IPS-20b (cell line): Measurements from ENCODE around the gene GOLGA8J.
"Not testable (repeated sequence)": the region's sequence is repeated elsewhere in the genome, so short reads cannot be mapped to it uniquely, and the experiment has no call there.

Experiments used
- H3K27ac ChIP-seq: one replicate; pipeline ENCODE4 v1.5.1; 2013; ENCODE audit warnings: low read length
- H3K27me3 ChIP-seq: 2 replicates; pipeline ENCODE4 v1.6.1; 2013; ENCODE audit warnings: mild to moderate bottlenecking, low read length, inconsistent platforms; ENCODE audit not compliant: insufficient read depth
- H3K36me3 ChIP-seq: 2 replicates; pipeline ENCODE4 v1.6.1; 2013; ENCODE audit warnings: low read depth, mild to moderate bottlenecking, inconsistent platforms, low read length, moderate library complexity; ENCODE audit not compliant: insufficient read depth
- H3K4me1 ChIP-seq: 2 replicates; pipeline ENCODE4 v1.6.1; 2013; ENCODE audit warnings: mild to moderate bottlenecking, control low read depth, inconsistent platforms, low read length, moderate library complexity; ENCODE audit not compliant: insufficient read depth
- H3K4me3 ChIP-seq: 2 replicates; pipeline ENCODE4 v1.5.1; 2013; ENCODE audit warnings: mild to moderate bottlenecking, low read length, inconsistent platforms
- H3K9ac ChIP-seq: 2 replicates; pipeline ENCODE4 v1.6.1; 2013; ENCODE audit warnings: low read depth, mild to moderate bottlenecking, inconsistent platforms, low read length, moderate library complexity
- H3K9me3 ChIP-seq: 2 replicates; pipeline ENCODE4 v1.6.1; 2013; ENCODE audit warnings: mild to moderate bottlenecking, low read depth, low read length, inconsistent platforms; ENCODE audit not compliant: insufficient read depth

The GOLGA8J gene, protein sequence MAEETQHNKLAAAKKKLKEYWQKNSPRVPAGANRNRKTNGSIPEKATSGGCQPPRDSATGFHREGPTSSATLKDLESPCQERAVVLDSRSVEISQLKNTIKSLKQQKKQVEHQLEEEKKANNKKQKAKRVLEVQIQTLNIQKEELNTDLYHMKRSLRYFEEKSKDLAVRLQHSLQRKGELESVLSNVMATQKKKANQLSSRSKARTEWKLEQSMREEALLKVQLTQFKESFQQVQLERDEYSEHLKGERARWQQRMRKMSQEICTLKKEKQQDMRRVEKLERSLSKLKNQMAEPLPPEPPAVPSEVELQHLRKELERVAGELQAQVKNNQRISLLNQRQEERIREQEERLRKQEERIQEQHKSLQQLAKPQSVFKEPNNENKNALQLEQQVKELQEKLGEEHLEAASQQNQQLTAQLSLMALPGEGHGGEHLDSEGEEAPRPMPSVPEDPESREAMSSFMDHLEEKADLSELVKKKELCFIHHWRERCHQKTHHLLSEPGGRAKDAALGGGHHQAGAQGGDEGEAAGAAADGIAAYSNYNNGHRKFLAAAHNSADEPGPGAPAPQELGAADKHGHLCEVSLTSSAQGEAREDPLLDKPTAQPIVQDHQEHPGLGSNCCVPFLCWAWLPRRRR

DNA sequence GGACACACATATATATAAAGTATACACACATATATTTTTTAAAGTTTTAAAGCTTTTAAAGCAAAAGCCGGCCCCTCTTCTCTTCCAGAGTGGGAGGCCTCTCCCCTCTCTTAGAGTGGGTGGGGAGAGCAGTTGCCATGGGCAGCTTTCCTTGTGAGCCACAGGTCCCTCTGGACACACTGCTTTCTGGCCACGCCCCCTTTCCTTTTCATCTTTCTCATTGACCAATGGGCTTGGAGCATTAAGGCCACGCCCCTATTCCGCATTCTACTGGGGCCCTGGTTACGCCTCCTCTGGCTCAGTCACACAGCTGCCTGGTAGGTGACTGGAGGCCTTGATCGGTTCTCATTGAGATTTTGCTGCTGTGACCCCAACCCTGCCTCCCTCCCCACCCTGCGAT, at the start of gene GOLGA8J:
Gene GOLGA8J (plus strand): TSS at position 301 of the 400 bp plus-strand sequence. CDS start 98 bp downstream, at position 399.
- not testable (repeated sequence) for H3K9me3 ChIP-seq, H3K4me3 ChIP-seq, H3K36me3 ChIP-seq, H3K4me1 ChIP-seq, H3K27ac ChIP-seq, H3K9ac ChIP-seq, H3K27me3 ChIP-seq

DNA sequence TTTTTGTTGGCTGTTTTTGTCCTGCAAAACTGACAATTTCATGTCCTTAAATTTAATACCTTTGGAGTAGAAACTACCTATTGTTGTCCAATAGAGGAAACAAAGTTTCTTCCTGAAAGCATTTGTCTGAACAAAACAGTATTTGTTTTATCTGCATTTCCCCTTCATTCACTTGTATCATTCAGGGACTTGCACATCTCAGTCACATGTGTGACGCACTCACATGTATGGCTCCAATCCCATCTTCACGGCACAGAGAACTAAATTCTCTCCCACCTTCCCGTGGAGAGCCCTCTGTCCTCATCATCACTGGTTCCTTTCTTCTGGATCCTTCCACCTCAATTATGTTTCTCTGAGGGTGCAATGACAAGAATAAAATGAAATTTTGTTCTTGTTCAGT, 49.5 kb upstream of the GOLGA8J start:
- Histone ChIP-seq H3K4me1 (no peaks in the 10 kb centered on the region), H3K36me3 (no peaks in the 10 kb centered on the region), H3K4me3 (no peak overlapping the region), H3K27ac (no peak overlapping the region), H3K27me3 (no peaks in the 10 kb centered on the region), H3K9ac (no peak overlapping the region), H3K9me3 (peaks cover 7% of the 10 kb centered on the region; the same call in 1 of the 2 replicates)

DNA sequence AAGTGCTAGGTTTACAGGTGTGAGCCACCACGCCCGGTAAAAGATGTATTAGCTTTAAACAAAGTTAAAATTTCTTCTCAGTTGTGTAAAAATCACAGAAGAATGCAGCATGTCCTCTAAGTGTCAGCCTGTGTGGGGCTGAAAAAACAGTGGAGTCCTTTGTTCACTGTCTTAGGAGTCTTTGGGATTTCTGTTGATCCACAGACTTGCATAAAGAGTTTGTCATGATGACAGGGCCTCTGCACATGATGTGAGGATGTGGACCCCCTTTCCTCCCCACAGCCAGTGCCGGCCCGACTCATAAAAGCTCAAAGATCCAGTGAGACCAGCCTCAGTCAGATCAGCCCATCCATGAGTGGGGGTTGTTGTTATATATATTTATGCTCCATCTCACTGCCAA, 49.0 kb upstream of the GOLGA8J start:
- peaks cover 7% of the 10 kb centered on the region; the same call in 1 of the 2 replicates for H3K9me3 ChIP-seq
- H3K27ac ChIP-seq: no peak overlapping the region
- no peaks in the 10 kb centered on the region for H3K36me3 ChIP-seq
- no peak overlapping the region for H3K4me3 ChIP-seq
- H3K27me3 ChIP-seq: no peaks in the 10 kb centered on the region
- no peaks in the 10 kb centered on the region for H3K4me1 ChIP-seq
- H3K9ac ChIP-seq: no peak overlapping the region

DNA sequence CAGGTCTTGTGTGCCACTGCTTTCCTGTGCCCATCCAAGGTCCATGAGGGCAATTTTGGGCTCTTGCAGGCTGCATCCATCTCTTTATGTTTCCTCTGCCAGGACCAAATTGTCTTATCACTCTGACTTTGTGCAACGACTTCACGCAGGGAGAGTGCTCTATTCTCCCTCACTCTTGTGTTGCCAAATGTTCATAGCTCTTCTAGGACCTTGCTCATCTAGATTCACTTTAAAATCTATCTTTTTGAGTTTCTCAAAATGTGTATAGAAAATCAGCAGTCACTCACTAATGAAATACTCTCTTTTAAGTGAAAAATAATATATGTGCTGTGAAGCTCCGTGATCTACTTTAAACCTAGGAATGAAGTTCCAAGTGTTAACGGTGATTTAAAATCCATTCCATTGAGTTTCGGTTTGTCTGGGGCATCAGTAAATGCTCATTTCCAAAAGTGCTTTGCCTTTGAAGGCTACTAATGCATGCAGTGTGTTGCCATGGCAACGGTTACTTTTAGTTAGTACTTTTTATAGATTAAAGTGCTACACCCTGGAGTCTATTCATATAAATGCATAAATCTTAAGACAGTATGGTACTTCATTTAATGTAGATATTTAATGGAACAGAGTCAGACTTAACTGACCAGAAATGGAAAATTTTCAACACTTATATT, 46.6 kb upstream of the GOLGA8J start:
- Histone ChIP-seq H3K9me3 (no peaks in the 10 kb centered on the region), H3K9ac (no peak overlapping the region), H3K27ac (no peak overlapping the region), H3K36me3 (no peaks in the 10 kb centered on the region), H3K4me3 (no peak overlapping the region), H3K4me1 (no peaks in the 10 kb centered on the region), H3K27me3 (no peaks in the 10 kb centered on the region)

GRCh38 chr15:30038667-30039523, 43.9 kb upstream of the GOLGA8J start:
- H3K9me3 ChIP-seq: no peaks in the 10 kb centered on the region
- H3K27ac ChIP-seq: no peak overlapping the region
- no peak overlapping the region for H3K9ac ChIP-seq
- H3K27me3 ChIP-seq: no peaks in the 10 kb centered on the region
- no peaks in the 10 kb centered on the region for H3K36me3 ChIP-seq
- no peaks in the 10 kb centered on the region for H3K4me1 ChIP-seq
- no peak overlapping the region for H3K4me3 ChIP-seq

DNA sequence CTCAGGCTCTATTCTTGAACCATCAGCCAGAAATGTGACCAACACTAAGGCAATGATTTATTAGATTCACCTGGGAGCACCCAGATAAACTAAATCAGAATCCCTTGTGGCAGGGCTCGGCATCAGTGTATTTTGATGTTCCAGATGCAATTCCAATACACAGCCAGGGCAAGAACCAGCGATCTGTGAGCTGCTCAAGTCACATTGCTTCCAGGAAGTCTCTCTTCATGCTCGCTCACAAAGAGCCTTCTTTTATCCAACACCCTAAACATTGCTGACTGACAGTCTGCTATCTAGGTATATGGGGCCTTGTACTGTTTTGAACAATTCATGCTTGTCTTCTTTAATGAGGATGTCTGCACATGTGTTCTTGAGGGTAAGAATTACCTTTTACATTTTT, 40.9 kb upstream of the GOLGA8J start:
- H3K9me3 ChIP-seq: no peaks in the 10 kb centered on the region
- no peaks in the 10 kb centered on the region for H3K27me3 ChIP-seq
- no peaks in the 10 kb centered on the region for H3K36me3 ChIP-seq
- H3K9ac ChIP-seq: no peak overlapping the region
- no peak overlapping the region for H3K27ac ChIP-seq
- no peak overlapping the region for H3K4me3 ChIP-seq
- no peaks in the 10 kb centered on the region for H3K4me1 ChIP-seq

- H3K9ac ChIP-seq: no peak overlapping the region
- no peaks in the 10 kb centered on the region for H3K4me1 ChIP-seq
- no peaks in the 10 kb centered on the region for H3K36me3 ChIP-seq
- no peak overlapping the region for H3K4me3 ChIP-seq
- H3K27ac ChIP-seq: no peak overlapping the region
- no peaks in the 10 kb centered on the region for H3K9me3 ChIP-seq
- no peaks in the 10 kb centered on the region for H3K27me3 ChIP-seq
Observed at GRCh38 chr15:30042556-30042955, 40.2 kb upstream of the GOLGA8J start.

DNA sequence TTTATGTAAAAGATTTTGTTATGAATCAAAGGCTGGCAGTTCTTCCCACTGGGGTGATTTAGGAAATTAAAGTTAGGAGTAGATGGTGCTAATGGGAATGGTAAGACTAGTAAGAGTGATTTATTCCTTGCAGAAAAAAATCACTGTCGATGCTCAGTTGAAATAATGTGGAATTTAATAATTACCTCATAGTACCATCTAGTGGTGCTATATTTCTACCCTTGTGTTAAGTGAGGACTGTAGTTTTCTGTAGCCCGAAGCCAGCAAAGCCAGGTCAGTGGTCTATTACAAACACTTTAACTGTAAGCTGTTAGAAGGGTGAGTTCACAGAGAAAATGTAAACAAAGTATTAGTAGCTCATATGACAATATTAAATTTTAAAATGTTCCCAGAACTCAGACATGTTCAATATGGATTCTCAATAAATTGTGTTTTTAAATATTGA, 39.5 kb upstream of the GOLGA8J start:
- Histone ChIP-seq H3K9me3 (no peaks in the 10 kb centered on the region), H3K27me3 (no peaks in the 10 kb centered on the region), H3K4me3 (no peak overlapping the region), H3K9ac (no peak overlapping the region), H3K4me1 (no peaks in the 10 kb centered on the region), H3K36me3 (no peaks in the 10 kb centered on the region), H3K27ac (no peak overlapping the region)

- H3K9ac ChIP-seq: no peak overlapping the region
- no peak overlapping the region for H3K27ac ChIP-seq
- no peaks in the 10 kb centered on the region for H3K27me3 ChIP-seq
- no peak overlapping the region for H3K4me3 ChIP-seq
- H3K36me3 ChIP-seq: no peaks in the 10 kb centered on the region
- no peaks in the 10 kb centered on the region for H3K9me3 ChIP-seq
- H3K4me1 ChIP-seq: no peaks in the 10 kb centered on the region
Observed at GRCh38 chr15:30044377-30044776, 38.4 kb upstream of the GOLGA8J start.

DNA sequence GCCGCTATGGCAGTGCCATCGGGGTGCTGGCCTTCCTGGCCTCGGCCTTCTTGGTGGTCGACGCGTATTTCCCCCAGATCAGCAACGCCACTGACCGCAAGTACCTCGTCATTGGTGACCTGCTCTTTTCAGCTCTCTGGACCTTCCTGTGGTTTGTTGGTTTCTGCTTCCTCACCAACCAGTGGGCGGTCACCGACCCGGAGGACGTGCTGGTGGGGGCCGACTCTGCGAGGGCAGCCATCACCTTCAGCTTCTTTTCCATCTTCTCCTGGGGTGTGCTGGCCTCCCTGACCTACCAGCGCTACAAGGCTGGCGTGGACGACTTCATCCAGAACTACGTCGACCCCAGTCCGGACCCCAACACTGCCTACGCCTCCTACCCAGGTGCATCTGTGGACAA, 37.9 kb upstream of the GOLGA8J start:
- H3K4me1 ChIP-seq, H3K27ac ChIP-seq, H3K27me3 ChIP-seq, H3K9ac ChIP-seq, H3K4me3 ChIP-seq, H3K36me3 ChIP-seq, H3K9me3 ChIP-seq: not testable (repeated sequence)

GRCh38 chr15:30045248-30046041, 37.3 kb upstream of the GOLGA8J start:
- H3K27ac ChIP-seq: not testable (repeated sequence)

More at GRCh38 chr15:30045248-30046041, 37.3 kb upstream of the GOLGA8J start:
- not testable (repeated sequence) for H3K9ac ChIP-seq, H3K36me3 ChIP-seq, H3K27me3 ChIP-seq, H3K9me3 ChIP-seq, H3K4me1 ChIP-seq, H3K4me3 ChIP-seq
